Measurements from ENCODE around the gene SLC28A1.

DNA sequence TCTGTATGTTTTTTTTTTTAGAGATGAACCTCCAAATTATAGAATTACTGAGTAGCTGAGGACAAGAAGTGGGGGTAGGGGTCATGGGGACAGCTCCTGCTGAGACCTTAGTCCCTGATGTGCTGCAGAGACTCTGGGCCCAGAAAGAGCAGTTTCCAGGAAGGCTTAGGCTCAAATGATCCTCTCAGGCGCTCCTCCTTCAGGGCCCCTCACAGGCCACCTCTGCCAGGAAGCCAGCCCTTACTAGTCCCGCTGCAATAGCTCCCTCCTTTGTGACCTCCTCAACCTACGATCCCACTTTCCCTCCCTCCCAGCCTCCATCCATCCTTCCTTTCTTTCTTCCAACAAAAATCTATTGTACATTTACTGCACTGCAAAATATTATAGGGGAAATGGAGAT lies 24.6 kb downstream of the SLC28A1 start:
- TF ChIP-seq, protein P1, sequence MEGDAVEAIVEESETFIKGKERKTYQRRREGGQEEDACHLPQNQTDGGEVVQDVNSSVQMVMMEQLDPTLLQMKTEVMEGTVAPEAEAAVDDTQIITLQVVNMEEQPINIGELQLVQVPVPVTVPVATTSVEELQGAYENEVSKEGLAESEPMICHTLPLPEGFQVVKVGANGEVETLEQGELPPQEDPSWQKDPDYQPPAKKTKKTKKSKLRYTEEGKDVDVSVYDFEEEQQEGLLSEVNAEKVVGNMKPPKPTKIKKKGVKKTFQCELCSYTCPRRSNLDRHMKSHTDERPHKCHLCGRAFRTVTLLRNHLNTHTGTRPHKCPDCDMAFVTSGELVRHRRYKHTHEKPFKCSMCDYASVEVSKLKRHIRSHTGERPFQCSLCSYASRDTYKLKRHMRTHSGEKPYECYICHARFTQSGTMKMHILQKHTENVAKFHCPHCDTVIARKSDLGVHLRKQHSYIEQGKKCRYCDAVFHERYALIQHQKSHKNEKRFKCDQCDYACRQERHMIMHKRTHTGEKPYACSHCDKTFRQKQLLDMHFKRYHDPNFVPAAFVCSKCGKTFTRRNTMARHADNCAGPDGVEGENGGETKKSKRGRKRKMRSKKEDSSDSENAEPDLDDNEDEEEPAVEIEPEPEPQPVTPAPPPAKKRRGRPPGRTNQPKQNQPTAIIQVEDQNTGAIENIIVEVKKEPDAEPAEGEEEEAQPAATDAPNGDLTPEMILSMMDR (IDR thresholded peaks at IDR 0.05), result no peak
- TF ChIP-seq POLR2A (IDR thresholded peaks at IDR 0.05) (no peak), EP300 (IDR thresholded peaks at IDR 0.05) (no peak)

Data from ovary (tissue), 3 donors.